Liver (tissue), 9 donors: ENCODE data around the gene UBE2F. TPM values are rescaled to one million over a fixed set of nuclear protein-coding genes. Genes with fewer than 3 reads are reported as not detected.
"Not testable (repeated sequence)": the region's sequence is repeated elsewhere in the genome, so short reads cannot be mapped to it uniquely, and the experiment has no call there.

Experiments used
- DNase-seq: peaks from one replicate; pipeline ENCODE4 v3.0.0-alpha.2; 2017; ENCODE audit warnings: low spot score
- H3K27ac ChIP-seq, 2 donors: one replicate each; pipeline ENCODE4 v1.7.0; 2013; ENCODE audit warnings: inconsistent platforms in 2 of 2, low read length in 2 of 2, control low read depth in 1 of 2, low read depth in 1 of 2, mild to moderate bottlenecking in 1 of 2
- H3K27me3 ChIP-seq, 4 donors: one replicate each; pipeline versions ENCODE4 v1.6.1 to v1.7.0; 2013; ENCODE audit warnings: low read length in 3 of 4, inconsistent platforms in 1 of 4, mild to moderate bottlenecking in 1 of 4, moderate library complexity in 1 of 4; ENCODE audit not compliant: control insufficient read depth in 4 of 4, insufficient read depth in 4 of 4
- H3K36me3 ChIP-seq, 4 donors: one replicate each; pipeline versions ENCODE4 v1.6.1 to v1.7.0; 2013; ENCODE audit warnings: low read length in 3 of 4, mild to moderate bottlenecking in 3 of 4, low read depth in 1 of 4, moderate library complexity in 1 of 4; ENCODE audit not compliant: control insufficient read depth in 4 of 4, insufficient read depth in 3 of 4
- H3K4me1 ChIP-seq, 4 donors: one replicate each; pipeline versions ENCODE4 v1.6.1 to v1.7.0; 2013; ENCODE audit warnings: low read length in 3 of 4, mild to moderate bottlenecking in 3 of 4, moderate library complexity in 1 of 4; ENCODE audit not compliant: control insufficient read depth in 4 of 4, insufficient read depth in 4 of 4
- H3K4me3 ChIP-seq, 3 donors: one replicate each; pipeline versions ENCODE4 v1.6.1 to v1.7.0; 2013; ENCODE audit warnings: low read length in 3 of 3, control low read depth in 1 of 3, low read depth in 1 of 3, mild to moderate bottlenecking in 1 of 3
- H3K9ac ChIP-seq, 2 donors: one replicate each; pipeline ENCODE4 v1.7.0; 2013; ENCODE audit warnings: low read length in 2 of 2, mild to moderate bottlenecking in 2 of 2, moderate library complexity in 2 of 2, control low read depth in 1 of 2, low read depth in 1 of 2
- H3K9me3 ChIP-seq, 4 donors: one replicate each; pipeline versions ENCODE4 v1.6.1 to v1.7.0; 2013; ENCODE audit warnings: low read length in 3 of 4; ENCODE audit not compliant: control insufficient read depth in 4 of 4
- CTCF ChIP-seq: fragments of 150-350 bp; IDR thresholded peaks from 2 replicates; pipeline ENCODE4 v1.5.1; 2017; ENCODE audit warnings: improper control_type of control experiment, low read depth, low read length; ENCODE audit not compliant: missing input control
- EGR1 ChIP-seq, 2 donors: IDR thresholded peaks; 2 replicates each; pipeline ENCODE4 v1.6.1; 2016 to 2018; ENCODE audit warnings: antibody characterized with exemption in 2 of 2, low read depth in 2 of 2
- GABPA ChIP-seq, 2 donors: IDR thresholded peaks in 1 of 2; conservative IDR thresholded peaks in 1 of 2; 2 replicates each; pipeline ENCODE4 v1.6.1; 2016; ENCODE audit warnings: antibody characterized with exemption in 2 of 2, mild to moderate bottlenecking in 1 of 2, moderate library complexity in 1 of 2
- HNF4A ChIP-seq, 2 donors: conservative IDR thresholded peaks; 2 replicates each; pipeline ENCODE4 v1.6.1; 2016; ENCODE audit warnings: antibody characterized with exemption in 2 of 2, mild to moderate bottlenecking in 2 of 2
- HNF4G ChIP-seq: IDR thresholded peaks from 2 replicates; pipeline ENCODE4 v1.6.1; 2016; ENCODE audit warnings: antibody characterized with exemption
- MAX ChIP-seq: IDR thresholded peaks from 2 replicates; pipeline ENCODE4 v1.6.1; 2016; ENCODE audit warnings: antibody characterized with exemption
- NR2F2 ChIP-seq: IDR thresholded peaks from 2 replicates; pipeline ENCODE4 v1.6.1; 2016; ENCODE audit warnings: antibody characterized with exemption
- RAD21 ChIP-seq, 2 donors: IDR thresholded peaks; 2 replicates each; pipeline ENCODE4 v1.6.1; 2016; ENCODE audit warnings: antibody characterized with exemption in 2 of 2, mild to moderate bottlenecking in 2 of 2
- REST ChIP-seq: IDR thresholded peaks from 2 replicates; pipeline ENCODE4 v1.6.1; 2016; ENCODE audit warnings: antibody characterized with exemption, mild to moderate bottlenecking
- RXRA ChIP-seq, 2 donors: IDR thresholded peaks; 2 replicates each; pipeline ENCODE4 v1.6.1; 2017 to 2018; ENCODE audit warnings: antibody characterized with exemption in 2 of 2, mild to moderate bottlenecking in 1 of 2
- SP1 ChIP-seq: IDR thresholded peaks from 2 replicates; pipeline ENCODE4 v1.6.1; 2018; ENCODE audit warnings: antibody characterized with exemption, mild to moderate bottlenecking
- TAF1 ChIP-seq: conservative IDR thresholded peaks from 2 replicates; pipeline ENCODE4 v1.6.1; 2016; ENCODE audit warnings: antibody characterized with exemption, mild to moderate bottlenecking
- YY1 ChIP-seq: IDR thresholded peaks from 2 replicates; pipeline ENCODE4 v1.6.1; 2016; ENCODE audit warnings: antibody characterized with exemption, mild to moderate bottlenecking
- ZBTB33 ChIP-seq: IDR thresholded peaks from 2 replicates; pipeline ENCODE4 v1.6.1; 2016; ENCODE audit warnings: antibody characterized with exemption
- WGBS: extraction: QIAGEN DNeasy Blood & Tissue Kit; methylation state at CpG from one replicate; pipeline ENCODE4 v1.1.7; 2013; 5-methylcytosine and 5-hydroxymethylcytosine counted together
- polyA plus RNA-seq, 2 donors: library from polyadenylated mRNA; stranded (reverse) in 1 of 2; unstranded in 1 of 2; fragments of 200-250 nt in 1 of 2; fragments of >200 nt in 1 of 2; fragmentation: Nextera tagmentation in 1 of 2; extraction: Ambion mirVana in 1 of 2; gene quantifications; one replicate each; pipeline versions ENCODE4 v1.2.1 to v1.2.3, GENCODE V29; 2013 to 2015
- total RNA-seq, 2 donors: library from RNA; depleted of rRNA; stranded (reverse); fragments of >200 nt; gene quantifications; one replicate each; pipeline ENCODE4 v1.2.3, GENCODE V29; 2014
- donor health status: healthy.
- donor health status: healthy.
- donor health status: healthy.
- donor health status: healthy.
- donor health status: healthy.

Gene UBE2F
- total and polyA plus RNA-seq, 4 donors = 30.5 to 55.3 (median 32.1) TPM

GRCh38 chr2:238065071-238065846, 98.4 kb downstream of the UBE2F start:
- Histone ChIP-seq H3K4me3 (peak overlapping the region in 2 of 3 donors; percentile 1 to 15), H3K9me3 (no peaks in the 10 kb centered on the region), H3K36me3 (peaks cover 3 to 20% (median 6%) of the 10 kb centered on the region in 4 donors), H3K9ac (peak overlapping the region in 1 of 2 donors; percentile 50), H3K4me1 (peaks cover 11 to 76% (median 53%) of the 10 kb centered on the region in 4 donors), H3K27me3 (no peaks in the 10 kb centered on the region), H3K27ac (peak overlapping the region; percentile 30 to 67)
- DNase-seq = no peak
- 60% methylated on average over 18 of the region's 18 CpGs for WGBS
- TF ChIP-seq EGR1 (IDR thresholded peaks at IDR 0.05; ENCODE audit: low read depth in 2 of 2) = no peak
- TF ChIP-seq CTCF = no peak
- TF ChIP-seq SP1 = peak; percentile 50
- TF ChIP-seq REST = no peak
- no peak for TF ChIP-seq TAF1
- TF ChIP-seq RAD21 (IDR thresholded peaks at IDR 0.05) = peak in 1 of 2 donors; percentile 14
- no peak for TF ChIP-seq NR2F2
- no peak for TF ChIP-seq ZBTB33
- TF ChIP-seq YY1 = no peak
- no peak for TF ChIP-seq GABPA (IDR thresholded peaks at IDR 0.05 in 1 of 2, conservative IDR thresholded peaks at IDR 0.05 in 1 of 2)

GRCh38 chr2:238066218-238066617, 99.4 kb downstream of the UBE2F start:
- Histone ChIP-seq H3K4me1 (peaks cover 11 to 77% (median 52%) of the 10 kb centered on the region in 4 donors), H3K36me3 (peaks cover 3 to 20% (median 6%) of the 10 kb centered on the region in 4 donors), H3K9me3 (no peaks in the 10 kb centered on the region), H3K27ac (no peak overlapping the region), H3K4me3 (no peak overlapping the region), H3K27me3 (no peaks in the 10 kb centered on the region), H3K9ac (no peak overlapping the region)
- 92% methylated on average over 9 of the region's 9 CpGs for WGBS
- TF ChIP-seq MAX = no peak
- TF ChIP-seq HNF4A (conservative IDR thresholded peaks at IDR 0.05) = no peak
- TF ChIP-seq RXRA (IDR thresholded peaks at IDR 0.05) = no peak
- TF ChIP-seq CTCF = no peak
- TF ChIP-seq EGR1 (IDR thresholded peaks at IDR 0.05; ENCODE audit: low read depth in 2 of 2) = no peak
- TF ChIP-seq TAF1 = no peak
- TF ChIP-seq GABPA (IDR thresholded peaks at IDR 0.05 in 1 of 2, conservative IDR thresholded peaks at IDR 0.05 in 1 of 2) = no peak
- no peak for TF ChIP-seq HNF4G
- no peak for DNase-seq

GRCh38 chr2:238066718-238067117, 99.9 kb downstream of the UBE2F start:
- not testable (repeated sequence) for H3K27me3 ChIP-seq, H3K9ac ChIP-seq, H3K9me3 ChIP-seq, H3K27ac ChIP-seq, DNase-seq, H3K4me3 ChIP-seq
- Histone ChIP-seq H3K36me3 (peaks cover 7 to 24% (median 10%) of the 10 kb centered on the region in 4 donors), H3K4me1 (peaks cover 11 to 72% (median 49%) of the 10 kb centered on the region in 4 donors)
- WGBS = 96% methylated on average over 7 of the region's 7 CpGs
